ENCODE results near the gene HNRNPA1L2.
"Not testable (repeated sequence)": the region's sequence is repeated elsewhere in the genome, so short reads cannot be mapped to it uniquely, and the experiment has no call there.

The HNRNPA1L2 gene

GRCh38 chr13:52642131-52642530 lies at the start of gene HNRNPA1L2:
Gene HNRNPA1L2, plus strand, starts transcription at chr13:52642431. Its CDS starts 62 bp downstream, at chr13:52642493.
- DNase-seq, result no peak

DNA sequence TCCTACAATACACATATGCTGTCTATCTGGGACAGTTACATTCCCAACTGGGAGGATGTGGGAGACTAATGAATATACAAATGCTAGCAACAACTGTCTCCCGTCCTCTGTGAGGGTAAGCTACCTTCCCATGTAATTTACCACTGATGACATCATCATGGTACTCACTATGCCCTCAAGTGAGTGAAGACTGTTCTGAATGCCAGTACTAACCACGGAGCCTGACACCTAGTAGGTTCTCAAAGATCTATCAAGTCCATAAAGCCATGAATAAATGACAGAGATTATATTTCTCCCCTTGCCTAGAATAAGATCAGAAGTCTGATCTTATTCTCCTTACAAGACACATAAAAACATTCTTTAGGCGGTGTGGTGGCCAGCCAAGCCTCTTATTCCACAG lies 49.1 kb upstream of the HNRNPA1L2 start:
- DNase-seq, result not testable (repeated sequence)

DNA sequence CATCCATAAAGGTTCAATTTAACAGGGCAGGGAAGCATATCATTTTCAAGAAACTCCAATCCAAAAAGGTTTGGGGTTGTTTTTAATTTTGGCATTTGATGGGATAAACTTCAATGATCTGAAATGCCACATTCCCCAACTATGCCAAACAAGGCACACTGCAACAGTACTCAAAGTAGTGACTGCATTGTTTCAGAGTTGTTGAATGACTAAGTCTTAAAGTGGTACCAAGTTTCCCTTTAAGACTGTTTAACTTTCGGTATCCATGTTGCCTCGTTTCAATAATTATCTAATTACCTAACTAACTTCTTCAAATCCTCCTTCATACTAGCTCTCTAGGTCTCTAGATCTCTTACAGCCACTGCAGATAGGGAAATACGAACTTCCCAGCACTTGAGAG lies 48.4 kb upstream of the HNRNPA1L2 start:
- not testable (repeated sequence) for DNase-seq

- DNase-seq, result not testable (repeated sequence)
Measured at GRCh38 chr13:52594295-52594694, 47.9 kb upstream of the HNRNPA1L2 start.

DNA sequence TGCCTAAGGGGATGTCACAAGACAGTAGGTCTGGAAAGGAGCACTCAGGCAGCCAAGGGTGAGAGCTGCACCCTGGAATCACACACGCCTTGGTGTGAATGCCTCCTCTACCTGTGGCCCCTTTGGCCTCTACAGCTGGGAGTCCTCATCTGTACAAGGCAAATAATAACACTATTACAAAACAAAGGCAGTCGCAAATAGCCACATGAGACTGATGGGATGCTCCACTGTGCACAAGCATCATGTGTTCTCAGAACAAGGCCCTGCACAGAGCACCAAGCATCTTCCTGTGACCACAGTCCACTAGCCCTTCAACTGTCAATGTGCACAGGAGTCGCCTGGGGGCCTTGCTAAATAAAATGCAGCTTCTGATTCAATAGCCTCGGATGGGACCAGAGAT lies 44.6 kb upstream of the HNRNPA1L2 start:
- no peak for DNase-seq

DNA sequence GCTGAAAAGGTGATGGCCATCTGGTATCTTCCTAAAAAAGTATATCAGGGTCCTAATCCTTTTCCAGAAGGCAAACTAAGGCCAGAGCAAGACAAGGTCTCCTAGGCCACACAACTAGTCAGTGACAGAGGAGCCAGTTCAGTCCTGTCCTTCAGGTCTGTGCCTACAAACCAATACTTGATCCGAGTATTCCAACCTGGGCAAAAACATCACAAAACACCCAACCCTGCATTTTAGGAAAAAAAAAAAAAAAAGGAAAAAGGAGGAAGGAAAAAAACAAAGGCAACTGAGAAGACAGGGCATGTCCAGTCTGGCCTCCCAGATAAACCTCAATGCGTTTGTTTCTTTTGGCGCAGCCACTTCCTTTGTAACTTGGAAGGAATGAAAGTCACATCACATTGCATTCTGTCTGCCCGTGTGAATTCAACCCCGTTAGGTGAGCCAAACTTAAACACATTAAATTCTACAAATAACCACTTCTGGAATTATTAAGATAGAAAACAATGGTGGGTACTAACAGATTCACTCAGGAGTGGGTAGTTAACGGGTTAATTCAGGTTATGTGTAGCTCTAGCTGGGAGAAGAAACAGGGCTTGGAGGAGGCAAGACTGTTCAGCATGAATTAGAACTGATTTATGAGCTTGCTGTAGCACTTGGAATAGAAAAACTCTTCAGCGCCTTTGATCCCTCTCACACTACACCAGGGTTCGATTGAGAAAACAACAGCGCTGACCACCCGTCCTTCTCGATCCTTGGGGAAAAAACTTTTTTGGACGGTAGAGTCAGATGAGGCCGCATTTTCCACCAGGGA lies 43.0 kb upstream of the HNRNPA1L2 start:
- no peak for DNase-seq

DNA sequence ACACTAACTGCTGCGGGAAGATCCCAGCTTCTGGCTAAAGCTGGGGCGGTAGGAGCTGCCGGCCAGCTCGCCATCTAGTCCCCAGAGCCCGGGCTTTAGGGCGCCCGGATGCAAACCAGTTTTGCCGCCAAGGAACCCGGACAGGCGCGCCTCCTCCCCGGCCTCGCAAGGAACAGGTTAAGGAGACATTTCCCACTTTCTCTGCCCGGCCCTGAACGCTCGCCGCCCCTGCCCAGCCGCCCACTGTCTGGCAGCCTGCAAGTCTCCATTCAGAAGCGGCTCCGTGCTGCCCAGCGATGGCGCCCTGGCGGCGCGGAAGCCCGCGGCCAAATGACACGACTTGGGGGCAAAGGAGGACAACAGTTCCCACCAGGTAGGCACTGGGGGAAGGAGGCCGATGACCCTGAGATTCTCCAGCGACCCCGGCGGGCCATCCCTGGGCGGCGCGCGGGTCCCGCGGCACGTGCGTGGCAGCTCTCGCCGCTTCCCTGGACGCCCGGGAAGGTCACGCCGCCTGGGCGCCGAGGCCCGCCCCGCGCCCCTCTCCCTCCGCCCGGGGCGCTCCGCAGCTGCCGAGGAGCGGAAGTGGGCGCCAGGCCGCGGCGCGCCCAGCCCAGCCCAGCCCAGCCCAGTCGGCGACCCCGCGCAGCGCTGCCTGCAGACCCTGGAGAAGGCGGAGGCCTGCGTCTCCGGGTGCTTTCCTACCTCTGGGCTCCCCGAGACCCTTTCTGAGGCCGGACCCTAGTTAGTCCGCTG lies 42.2 kb upstream of the HNRNPA1L2 start:
- no peak for DNase-seq

- no peak for DNase-seq
Measured at GRCh38 chr13:52600666-52601065, 41.6 kb upstream of the HNRNPA1L2 start.

GRCh38 chr13:52603316-52603715 lies 38.9 kb upstream of the HNRNPA1L2 start:
- not testable (repeated sequence) for DNase-seq

DNA sequence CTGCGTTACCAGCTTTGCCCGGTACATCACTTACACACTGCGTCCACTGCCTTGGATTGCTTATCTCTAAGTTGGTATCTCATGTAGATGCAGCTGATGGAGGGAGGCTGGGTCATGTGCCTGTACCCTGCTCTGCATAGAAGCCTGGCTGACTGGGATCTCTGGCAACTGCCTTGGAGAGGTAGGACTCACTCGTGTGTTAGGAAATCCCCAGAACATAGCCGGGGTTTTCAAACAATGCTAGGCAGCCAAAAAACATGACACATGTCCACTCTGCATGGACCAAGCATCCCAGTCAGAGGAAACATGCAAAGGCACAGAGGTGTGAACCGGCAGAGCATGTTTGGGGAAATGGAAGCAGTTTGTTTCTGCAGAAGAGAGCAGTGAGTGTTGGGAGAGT lies 36.1 kb upstream of the HNRNPA1L2 start:
- not testable (repeated sequence) for DNase-seq

DNA sequence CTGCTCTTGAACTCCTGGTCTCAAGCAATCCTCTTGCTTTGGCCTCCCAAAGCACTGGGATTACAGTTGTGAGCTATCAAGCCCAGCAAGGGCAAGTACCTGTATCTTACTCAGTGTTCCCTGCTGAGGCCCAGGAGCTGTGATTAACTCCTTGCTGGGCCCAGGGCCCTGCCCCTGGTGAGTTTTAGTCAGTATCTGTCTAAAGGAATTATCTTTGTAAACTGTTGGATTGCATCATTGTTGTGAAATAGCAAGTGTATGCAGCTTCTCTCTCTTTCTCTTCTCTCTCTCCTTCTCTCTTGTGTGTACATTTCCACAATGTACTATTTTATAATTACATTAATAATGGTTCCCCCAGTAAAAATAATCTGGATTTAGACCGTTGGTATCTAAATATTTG lies 35.4 kb upstream of the HNRNPA1L2 start:
- DNase-seq, result not testable (repeated sequence)

DNA sequence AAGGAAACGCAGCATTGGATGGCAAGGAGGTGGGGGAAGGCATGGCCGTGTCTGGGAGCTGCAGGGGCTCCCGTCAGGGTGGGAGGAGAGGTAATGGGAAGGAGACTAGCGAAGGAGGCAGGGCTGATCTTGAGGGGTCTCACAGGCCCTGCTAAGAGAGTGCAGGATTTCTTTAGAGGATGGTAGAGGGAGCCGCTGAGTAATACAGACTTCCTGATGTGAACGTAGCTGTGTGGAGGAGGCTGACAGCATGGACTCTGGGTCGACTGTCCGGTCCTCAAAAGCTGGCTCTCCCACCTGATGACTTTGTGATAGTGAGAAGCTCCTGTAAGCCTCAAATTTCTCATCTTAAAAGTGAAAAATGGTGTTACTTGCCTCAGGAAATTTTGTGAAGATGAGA lies 34.0 kb upstream of the HNRNPA1L2 start:
- DNase-seq, result not testable (repeated sequence)

DNA sequence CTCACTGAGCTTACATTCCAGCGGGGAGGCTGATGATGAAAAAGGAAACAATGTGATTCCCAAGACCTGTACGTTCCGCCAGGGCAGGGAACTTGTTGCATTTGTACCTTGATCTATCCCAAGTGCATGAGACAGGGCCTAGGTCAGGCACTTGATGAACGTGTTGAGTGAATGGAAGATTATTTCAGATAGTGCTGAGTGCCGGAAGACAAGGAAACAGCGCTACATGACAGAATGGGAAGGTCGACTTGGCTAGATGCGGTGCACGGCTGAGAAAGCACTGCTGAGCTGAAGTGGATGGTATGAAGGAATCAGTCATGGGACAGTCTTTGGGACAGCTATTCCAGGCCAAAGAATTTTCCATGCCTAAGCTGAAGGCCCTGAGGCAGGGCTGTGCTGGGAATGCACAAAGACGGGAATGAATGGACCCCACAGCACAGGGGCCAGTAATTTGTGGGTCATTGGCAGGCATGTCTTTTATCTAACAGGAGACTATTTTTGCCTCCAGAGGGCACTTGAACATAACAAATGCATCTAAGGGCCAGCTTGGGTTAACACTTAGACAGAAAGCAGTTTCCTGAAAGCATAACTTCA lies 33.1 kb upstream of the HNRNPA1L2 start:
- DNase-seq, result not testable (repeated sequence)

GRCh38 chr13:52610158-52610557 lies 32.1 kb upstream of the HNRNPA1L2 start:
- not testable (repeated sequence) for DNase-seq

DNA sequence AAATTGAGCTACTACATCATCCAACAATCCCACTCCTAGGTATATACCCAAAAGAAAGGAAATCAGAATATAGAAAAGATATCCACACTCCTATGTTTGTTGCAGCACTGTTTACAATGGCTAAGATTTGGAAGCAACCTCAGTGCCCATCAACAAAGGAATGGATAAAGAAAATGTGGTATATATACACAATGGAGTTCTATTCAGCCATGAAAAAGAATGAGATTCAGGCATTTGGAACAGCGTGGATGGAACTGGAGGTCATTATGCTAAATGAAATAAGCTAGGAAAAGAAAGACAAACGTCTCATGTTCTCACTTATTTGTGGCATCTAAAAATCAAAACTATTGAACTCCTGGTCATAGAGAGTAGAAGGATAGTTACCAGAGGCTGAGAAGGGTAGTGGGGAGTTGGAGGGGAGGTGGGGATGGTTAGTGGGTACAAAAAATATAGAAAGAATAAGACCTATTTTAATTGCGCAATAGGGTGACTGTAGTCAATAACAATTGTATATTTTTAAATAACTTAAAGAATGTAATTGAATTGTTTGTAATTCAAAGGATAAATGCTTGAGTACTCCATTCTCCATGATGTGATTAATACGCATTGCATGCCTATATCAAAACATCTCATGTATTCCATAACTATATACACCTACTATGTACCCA lies 27.0 kb upstream of the HNRNPA1L2 start:
- no peak for DNase-seq

DNA sequence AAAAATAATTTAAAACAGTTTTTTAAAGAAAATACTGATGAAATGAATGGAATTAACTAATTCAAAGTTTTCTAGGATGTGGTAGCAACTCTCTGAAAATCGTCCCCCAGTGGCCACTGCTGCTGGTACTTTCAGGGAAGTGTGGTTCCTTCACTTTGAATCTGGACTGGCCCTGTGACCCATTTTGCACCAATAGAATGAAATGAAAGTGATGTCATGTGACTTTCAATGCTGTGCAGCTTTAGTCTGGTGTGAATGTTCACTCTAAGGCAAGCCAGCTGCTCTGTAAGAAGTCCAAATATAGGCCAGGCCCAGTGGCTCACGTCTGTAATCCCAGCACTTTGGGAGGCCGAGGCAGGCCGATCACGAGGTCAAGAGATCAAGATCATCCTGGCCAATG lies 26.4 kb upstream of the HNRNPA1L2 start:
- no peak for DNase-seq

GRCh38 chr13:52617070-52618060 lies 24.9 kb upstream of the HNRNPA1L2 start:
- DNase-seq, result peak; percentile 45

GRCh38 chr13:52631083-52631690 lies 11.0 kb upstream of the HNRNPA1L2 start:
- DNase-seq, result not testable (repeated sequence)

GRCh38 chr13:52638666-52639328 lies 3.4 kb upstream of the HNRNPA1L2 start:
- no peak for DNase-seq

DNA sequence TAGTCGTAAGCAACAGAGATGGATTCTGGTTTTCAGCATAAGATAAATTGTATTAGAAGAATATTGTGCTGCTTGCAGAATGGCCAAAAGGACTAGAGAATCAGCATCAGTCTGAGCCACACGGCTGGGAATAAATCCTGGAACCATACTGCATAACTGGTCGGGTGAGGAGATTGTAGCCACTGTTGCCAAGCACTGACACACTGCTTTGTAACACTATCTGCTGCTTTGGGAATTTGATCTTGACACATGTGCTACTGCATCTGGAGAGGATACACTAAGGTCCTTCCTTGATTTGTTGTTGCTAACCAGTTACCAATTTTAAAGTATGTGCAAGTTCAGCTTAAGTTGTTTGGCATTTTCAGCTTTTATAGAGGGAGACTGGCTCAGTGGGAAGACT lies 1.9 kb downstream of the HNRNPA1L2 start:
- DNase-seq, result no peak

GRCh38 chr13:52646967-52647366 lies 4.7 kb downstream of the HNRNPA1L2 start:
- no peak for DNase-seq
